Stimulated activated CD4-positive, alpha-beta T cell treated with anti-CD3 and anti-CD28 coated beads, Interleukin-12 subunit alpha, Interleukin-12 subunit beta, amount 100 ng/mL, for 24 hours (primary cell): ENCODE measurements around the gene ARHGEF11.
A peak's percentile ranks its signal among the peaks of the same experiment; 100 is the strongest.

Experiments used
- DNase-seq, 2 experiments: peaks; one replicate each; pipeline ENCODE4 v3.0.0-alpha.2; 2020; ENCODE audit warnings: low read depth in 2 of 2

The ARHGEF11 gene

GRCh38 chr1:156910309-156910782 lies 135.2 kb downstream of the ARHGEF11 start:
- DNase-seq: peak; percentile 23 to 60

- DNase-seq: no peak
Observed at GRCh38 chr1:156909671-156910070, 135.9 kb downstream of the ARHGEF11 start.

- DNase-seq: no peak
Observed at GRCh38 chr1:156908955-156909354, 136.6 kb downstream of the ARHGEF11 start.

- no peak for DNase-seq
Observed at GRCh38 chr1:156908541-156908940, 137.0 kb downstream of the ARHGEF11 start.

GRCh38 chr1:156906206-156906906 lies 139.2 kb downstream of the ARHGEF11 start:
- no peak for DNase-seq

- no peak for DNase-seq
Observed at GRCh38 chr1:156905651-156906050, 139.9 kb downstream of the ARHGEF11 start.

GRCh38 chr1:156905176-156905575 lies 140.4 kb downstream of the ARHGEF11 start:
- no peak for DNase-seq

- DNase-seq: no peak
Observed at GRCh38 chr1:156904187-156904959, 141.2 kb downstream of the ARHGEF11 start.

- no peak for DNase-seq
Observed at GRCh38 chr1:156903328-156904091, 142.0 kb downstream of the ARHGEF11 start.

- no peak for DNase-seq
Observed at GRCh38 chr1:156901966-156902915, 143.3 kb downstream of the ARHGEF11 start.

GRCh38 chr1:156901590-156901900 lies 144.0 kb downstream of the ARHGEF11 start:
- no peak for DNase-seq

- no peak for DNase-seq
Observed at GRCh38 chr1:156900896-156901589, 144.5 kb downstream of the ARHGEF11 start.

- no peak for DNase-seq
Observed at GRCh38 chr1:156899956-156900718, 145.4 kb downstream of the ARHGEF11 start.

GRCh38 chr1:156898971-156899664 lies 146.4 kb downstream of the ARHGEF11 start:
- no peak for DNase-seq

GRCh38 chr1:156898161-156898566 lies 147.4 kb downstream of the ARHGEF11 start:
- no peak for DNase-seq

GRCh38 chr1:156897078-156897825 lies 148.3 kb downstream of the ARHGEF11 start:
- DNase-seq: no peak

- DNase-seq: no peak
Observed at GRCh38 chr1:156896490-156897033, 149.0 kb downstream of the ARHGEF11 start.

GRCh38 chr1:156895927-156896326 lies 149.6 kb downstream of the ARHGEF11 start:
- no peak for DNase-seq
